GM19043 (cell line): ENCODE data around the gene USP32.
"Not testable (repeated sequence)": the region's sequence is repeated elsewhere in the genome, so short reads cannot be mapped to it uniquely, and the experiment has no call there.

Experiments used
- ATAC-seq: cut with Tn5 transposase; IDR thresholded peaks from one replicate; pipeline ENCODE4 v1.9.1; 2021; ENCODE audit warnings: low read depth; ENCODE audit not compliant: unreplicated experiment

Gene USP32

GRCh38 chr17:60190032-60190431 lies 201.9 kb downstream of the USP32 start:
- not testable (repeated sequence) for ATAC-seq

GRCh38 chr17:60188759-60189158 lies 203.2 kb downstream of the USP32 start:
- ATAC-seq, result no peak

- not testable (repeated sequence) for ATAC-seq
Measured at GRCh38 chr17:60186846-60187745, 204.8 kb downstream of the USP32 start.

GRCh38 chr17:60186372-60186771 lies 205.6 kb downstream of the USP32 start:
- not testable (repeated sequence) for ATAC-seq

GRCh38 chr17:60180380-60180779 lies 211.6 kb downstream of the USP32 start:
- not testable (repeated sequence) for ATAC-seq

- ATAC-seq, result not testable (repeated sequence)
Measured at GRCh38 chr17:60178180-60178579, 213.8 kb downstream of the USP32 start.

- not testable (repeated sequence) for ATAC-seq
Measured at GRCh38 chr17:60176763-60177162, 215.2 kb downstream of the USP32 start.

GRCh38 chr17:60174767-60175166 lies 217.2 kb downstream of the USP32 start:
- ATAC-seq, result not testable (repeated sequence)

- no peak for ATAC-seq
Measured at GRCh38 chr17:60174035-60174434, 217.9 kb downstream of the USP32 start.

GRCh38 chr17:60173304-60173819 lies 218.6 kb downstream of the USP32 start:
- no peak for ATAC-seq

GRCh38 chr17:60171753-60172079 lies 220.2 kb downstream of the USP32 start:
- ATAC-seq, result no peak

- no peak for ATAC-seq
Measured at GRCh38 chr17:60170835-60171752, 220.8 kb downstream of the USP32 start.

- ATAC-seq, result no peak
Measured at GRCh38 chr17:60169921-60170817, 221.8 kb downstream of the USP32 start.

- no peak for ATAC-seq
Measured at GRCh38 chr17:60168654-60169053, 223.3 kb downstream of the USP32 start.

- no peak for ATAC-seq
Measured at GRCh38 chr17:60167065-60167741, 224.7 kb downstream of the USP32 start.

GRCh38 chr17:60165971-60166370 lies 226.0 kb downstream of the USP32 start:
- ATAC-seq, result no peak

GRCh38 chr17:60165223-60165622 lies 226.7 kb downstream of the USP32 start:
- no peak for ATAC-seq

GRCh38 chr17:60164697-60165096 lies 227.2 kb downstream of the USP32 start:
- ATAC-seq, result no peak

GRCh38 chr17:60164164-60164563 lies 227.8 kb downstream of the USP32 start:
- ATAC-seq, result no peak
